DOHH2 (cell line): ENCODE data around the gene NDUFB11.

Experiments
- H3F3A ChIP-seq: fragments of 200-600 bp; sonication (generic), shearing (Covaris generic); 2 replicates; pipeline ENCODE4 v1.6.0; 2016; ENCODE audit warnings: antibody characterized with exemption, mild to moderate bottlenecking; ENCODE audit not compliant: control insufficient read depth, insufficient read depth
- H3K27ac ChIP-seq: fragments of 200-600 bp; sonication (generic); 2 replicates; pipeline ENCODE4 v1.5.1; 2014; ENCODE audit warnings: low read depth, mild to moderate bottlenecking, low read length, moderate library complexity
- H3K27me3 ChIP-seq: fragments of 200-600 bp; sonication (generic); 2 replicates; pipeline ENCODE4 v1.6.1; 2014; ENCODE audit warnings: mild to moderate bottlenecking, low read length, mixed read lengths; ENCODE audit not compliant: control insufficient read depth
- H3K36me3 ChIP-seq: fragments of 200-600 bp; sonication (generic); 2 replicates; pipeline ENCODE4 v1.6.1; 2014; ENCODE audit warnings: mild to moderate bottlenecking, low read length, moderate library complexity, mixed read lengths; ENCODE audit not compliant: control insufficient read depth
- H3K4me1 ChIP-seq: fragments of 200-600 bp; sonication (generic); 2 replicates; pipeline ENCODE4 v1.6.1; 2014; ENCODE audit warnings: mild to moderate bottlenecking, low read length, mixed read lengths; ENCODE audit not compliant: control insufficient read depth
- H3K4me2 ChIP-seq: fragments of 200-600 bp; sonication (generic); 2 replicates; pipeline ENCODE4 v1.6.0; 2014; ENCODE audit warnings: mild to moderate bottlenecking, low read length, moderate library complexity
- H3K4me3 ChIP-seq: fragments of 200-600 bp; sonication (generic); 2 replicates; pipeline ENCODE4 v1.5.1; 2014; ENCODE audit warnings: mild to moderate bottlenecking, low read length, mixed read lengths
- H3K79me2 ChIP-seq: fragments of 200-600 bp; sonication (generic); 2 replicates; pipeline ENCODE4 v1.6.1; 2014; ENCODE audit warnings: mild to moderate bottlenecking, low read length, mixed read lengths; ENCODE audit not compliant: control insufficient read depth
- H3K9me2 ChIP-seq: fragments of 200-600 bp; sonication (generic); replicated peaks from 2 replicates; pipeline ENCODE4 v1.6.1; 2014; ENCODE audit warnings: mild to moderate bottlenecking, low read length, mixed read lengths; ENCODE audit not compliant: control insufficient read depth
- H3K9me3 ChIP-seq: fragments of 200-600 bp; sonication (generic); 2 replicates; pipeline ENCODE4 v1.6.1; 2014; ENCODE audit warnings: antibody characterized with exemption, low read length, mixed read lengths; ENCODE audit not compliant: control insufficient read depth, insufficient read depth
- H4K20me1 ChIP-seq: fragments of 200-600 bp; sonication (generic); 2 replicates; pipeline ENCODE4 v1.6.0; 2014; ENCODE audit warnings: low read depth, mild to moderate bottlenecking, antibody characterized with exemption, low read length, moderate library complexity; ENCODE audit not compliant: control insufficient read depth, insufficient read depth
- EZH2phosphoT487 ChIP-seq: fragments of 200-600 bp; sonication (generic); IDR thresholded peaks from 2 replicates; pipeline ENCODE4 v1.6.1; 2017; ENCODE audit warnings: borderline replicate concordance, mild to moderate bottlenecking, antibody characterized with exemption, low read length, moderate library complexity, mixed read lengths
- TF ChIP-seq, protein P1 (sequence below): fragments of 200-600 bp; sonication (generic); IDR thresholded peaks from one replicate; pipeline ENCODE4 v1.5.1; 2014; ENCODE audit warnings: antibody characterized with exemption, mild to moderate bottlenecking, low read depth, low read length; ENCODE audit not compliant: poor library complexity, severe bottlenecking

Gene NDUFB11

GRCh38 chrX:47180346-47180745 lies 35.8 kb upstream of the NDUFB11 start:
- no peaks in the 10 kb centered on the region for H3K79me2 ChIP-seq
- no peaks in the 10 kb centered on the region for H3K4me1 ChIP-seq
- peaks cover 41% of the 10 kb centered on the region for H3K36me3 ChIP-seq
- TF ChIP-seq, protein P1, sequence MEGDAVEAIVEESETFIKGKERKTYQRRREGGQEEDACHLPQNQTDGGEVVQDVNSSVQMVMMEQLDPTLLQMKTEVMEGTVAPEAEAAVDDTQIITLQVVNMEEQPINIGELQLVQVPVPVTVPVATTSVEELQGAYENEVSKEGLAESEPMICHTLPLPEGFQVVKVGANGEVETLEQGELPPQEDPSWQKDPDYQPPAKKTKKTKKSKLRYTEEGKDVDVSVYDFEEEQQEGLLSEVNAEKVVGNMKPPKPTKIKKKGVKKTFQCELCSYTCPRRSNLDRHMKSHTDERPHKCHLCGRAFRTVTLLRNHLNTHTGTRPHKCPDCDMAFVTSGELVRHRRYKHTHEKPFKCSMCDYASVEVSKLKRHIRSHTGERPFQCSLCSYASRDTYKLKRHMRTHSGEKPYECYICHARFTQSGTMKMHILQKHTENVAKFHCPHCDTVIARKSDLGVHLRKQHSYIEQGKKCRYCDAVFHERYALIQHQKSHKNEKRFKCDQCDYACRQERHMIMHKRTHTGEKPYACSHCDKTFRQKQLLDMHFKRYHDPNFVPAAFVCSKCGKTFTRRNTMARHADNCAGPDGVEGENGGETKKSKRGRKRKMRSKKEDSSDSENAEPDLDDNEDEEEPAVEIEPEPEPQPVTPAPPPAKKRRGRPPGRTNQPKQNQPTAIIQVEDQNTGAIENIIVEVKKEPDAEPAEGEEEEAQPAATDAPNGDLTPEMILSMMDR = no peak
- no peak for TF ChIP-seq EZH2phosphoT487
- H3K4me3 ChIP-seq = no peak overlapping the region
- H3F3A ChIP-seq = no peaks in the 10 kb centered on the region
- H3K9me2 ChIP-seq = no peaks in the 10 kb centered on the region
- H4K20me1 ChIP-seq = no peaks in the 10 kb centered on the region
- no peak overlapping the region for H3K4me2 ChIP-seq
- no peak overlapping the region for H3K27ac ChIP-seq
- H3K9me3 ChIP-seq = no peaks in the 10 kb centered on the region
- no peaks in the 10 kb centered on the region for H3K27me3 ChIP-seq

DNA sequence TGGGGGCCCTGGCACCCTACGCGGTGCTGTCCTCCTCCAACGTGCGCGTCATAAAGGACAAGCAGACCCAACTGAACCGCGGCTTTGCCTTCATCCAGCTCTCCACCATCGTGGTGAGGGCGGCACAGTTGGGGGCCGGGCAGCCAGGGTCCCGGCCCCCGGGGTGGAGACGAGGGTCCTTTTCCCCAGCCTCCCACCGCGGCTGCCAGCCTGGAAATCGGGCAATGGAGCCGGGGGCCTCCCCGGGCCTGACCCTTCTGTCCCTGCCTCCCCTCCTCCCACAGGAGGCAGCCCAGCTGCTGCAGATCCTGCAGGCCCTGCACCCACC lies 35.4 kb upstream of the NDUFB11 start:
- H3F3A ChIP-seq = no peaks in the 10 kb centered on the region
- no peaks in the 10 kb centered on the region for H3K9me3 ChIP-seq
- H3K27ac ChIP-seq = no peak overlapping the region
- no peaks in the 10 kb centered on the region for H3K4me1 ChIP-seq
- no peaks in the 10 kb centered on the region for H4K20me1 ChIP-seq
- peaks cover 41% of the 10 kb centered on the region for H3K36me3 ChIP-seq
- H3K4me2 ChIP-seq = no peak overlapping the region
- no peaks in the 10 kb centered on the region for H3K27me3 ChIP-seq
- H3K4me3 ChIP-seq = no peak overlapping the region
- H3K9me2 ChIP-seq = no peaks in the 10 kb centered on the region
- H3K79me2 ChIP-seq = no peaks in the 10 kb centered on the region
- TF ChIP-seq EZH2phosphoT487 = no peak
- TF ChIP-seq, protein P1 = no peak

DNA sequence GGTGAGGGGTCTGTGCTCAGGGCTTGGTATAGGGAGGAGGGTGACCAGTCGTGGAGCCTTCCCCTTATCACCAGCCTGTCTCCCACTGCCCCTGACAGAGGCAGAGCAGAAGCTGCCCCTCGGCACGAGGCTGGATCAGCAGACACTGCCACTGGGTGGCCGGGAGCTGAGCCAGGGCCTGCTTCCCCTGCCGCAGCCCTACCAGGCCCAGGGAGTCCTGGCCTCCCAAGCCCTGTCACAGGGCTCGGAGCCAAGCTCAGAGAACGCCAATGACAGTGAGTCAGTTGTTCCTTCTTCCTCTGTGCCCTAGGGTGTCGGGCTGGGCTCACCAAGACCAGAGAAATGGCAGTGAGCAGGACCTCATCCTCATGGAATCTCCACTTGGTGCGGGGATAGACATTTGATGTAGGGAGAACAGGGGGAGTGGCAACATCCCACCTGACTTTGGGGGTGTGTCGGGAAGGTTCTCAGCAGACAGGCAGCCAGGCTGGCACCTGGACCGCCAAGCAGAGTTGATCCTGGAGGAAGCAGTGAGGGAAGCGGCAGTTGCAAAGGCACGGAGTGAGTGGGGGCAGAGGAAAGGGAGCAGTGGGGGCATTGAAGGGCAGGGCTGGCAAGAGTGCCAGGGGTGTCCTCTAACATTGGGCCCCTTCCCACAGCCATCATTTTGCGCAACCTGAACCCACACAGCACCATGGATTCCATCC lies 34.9 kb upstream of the NDUFB11 start:
- H3K27ac ChIP-seq = no peak overlapping the region
- H3K36me3 ChIP-seq = peaks cover 41% of the 10 kb centered on the region
- H3K4me3 ChIP-seq = no peak overlapping the region
- no peaks in the 10 kb centered on the region for H3K9me2 ChIP-seq
- TF ChIP-seq EZH2phosphoT487 = no peak
- TF ChIP-seq, protein P1 = no peak
- H4K20me1 ChIP-seq = no peaks in the 10 kb centered on the region
- no peaks in the 10 kb centered on the region for H3K4me1 ChIP-seq
- no peak overlapping the region for H3K4me2 ChIP-seq
- H3K27me3 ChIP-seq = no peaks in the 10 kb centered on the region
- no peaks in the 10 kb centered on the region for H3K9me3 ChIP-seq
- no peaks in the 10 kb centered on the region for H3K79me2 ChIP-seq
- H3F3A ChIP-seq = no peaks in the 10 kb centered on the region

- Histone ChIP-seq H3K9me2 (no peaks in the 10 kb centered on the region), H3K27me3 (no peaks in the 10 kb centered on the region), H3K27ac (no peak overlapping the region), H4K20me1 (no peaks in the 10 kb centered on the region), H3K9me3 (no peaks in the 10 kb centered on the region), H3K36me3 (peaks cover 44% of the 10 kb centered on the region), H3K79me2 (no peaks in the 10 kb centered on the region), H3K4me2 (no peak overlapping the region), H3K4me1 (no peaks in the 10 kb centered on the region), H3F3A (no peaks in the 10 kb centered on the region), H3K4me3 (no peak overlapping the region)
- TF ChIP-seq EZH2phosphoT487 = no peak
- TF ChIP-seq, protein P1 = no peak
These were observed 33.8 kb upstream of the NDUFB11 start for GRCh38 chrX:47178337-47178736.
